Upper lobe of right lung (tissue), 1 donor: Measurements from ENCODE around the gene CEBPE. TPM values are rescaled to one million over a fixed set of nuclear protein-coding genes. Genes with fewer than 3 reads are reported as not detected.

Source experiments
- ATAC-seq: fragments of 200-7000 bp; cut with Tn5 transposase; one replicate; pipeline ENCODE4 v1.9.1; 2020; ENCODE audit warnings: mild to moderate bottlenecking, moderate library complexity
- DNase-seq: peaks from one replicate; pipeline ENCODE4 v3.0.0-alpha.2; 2020
- H3K27ac ChIP-seq: fragments of 200-600 bp; one replicate; pipeline ENCODE4 v1.8.0; 2022
- H3K27me3 ChIP-seq: fragments of 200-600 bp; one replicate; pipeline ENCODE4 v1.8.0; 2022; ENCODE audit warnings: mild to moderate bottlenecking
- H3K36me3 ChIP-seq: fragments of 200-600 bp; one replicate; pipeline ENCODE4 v1.8.0; 2022
- H3K4me1 ChIP-seq: fragments of 200-600 bp; one replicate; pipeline ENCODE4 v1.8.0; 2022
- H3K4me3 ChIP-seq: fragments of 200-600 bp; one replicate; pipeline ENCODE4 v1.8.0; 2022; ENCODE audit warnings: mild to moderate bottlenecking
- H3K9me3 ChIP-seq: fragments of 200-600 bp; one replicate; pipeline ENCODE4 v1.8.0; 2022
- intact Hi-C: fragments of 100-400 bp; cut with DNase I; formaldehyde crosslinking; loops from one replicate; pipeline ENCODE4 v1.11.0; 2022
- total RNA-seq: library from RNA; stranded (reverse); fragmentation: NEBNext Ultra II Directional; extraction: Animal tissue kit (Norgen Biotek cat#: 25700); gene quantifications from one replicate; pipeline ENCODE4 v1.2.1, GENCODE V29; 2021
- TF ChIP-seq, protein P1 (sequence below): fragments of 200-600 bp; IDR thresholded peaks from one replicate; pipeline ENCODE4 v1.8.0; 2022; ENCODE audit warnings: antibody characterized with exemption
- donor health status: DM: no; HTN: yes; CAD: no; lungs with severe emphysema.

Gene CEBPE
- total RNA-seq, 1 donor from 2014 or later, result not detected

DNA sequence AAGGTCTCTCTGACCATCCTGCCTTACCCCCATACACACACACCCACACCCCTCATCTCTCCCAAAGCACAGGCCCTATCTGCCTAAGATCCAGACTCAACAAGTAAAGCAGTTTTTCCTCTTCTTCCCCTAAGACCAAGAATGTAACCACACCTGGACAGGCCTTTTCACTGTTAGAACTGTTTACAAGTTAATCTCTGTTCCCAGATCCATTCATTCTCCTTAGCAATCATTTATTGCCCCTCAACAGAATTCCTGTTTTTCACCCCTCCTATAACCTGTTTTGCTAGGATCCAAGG is 12.4 kb downstream of the CEBPE start:
- intact Hi-C loops, result no loop called here
- Histone ChIP-seq H3K4me3 (no peak overlapping the region), H3K27ac (peak overlapping the region; percentile 19), H3K36me3 (no peaks in the 10 kb centered on the region), H3K9me3 (no peaks in the 10 kb centered on the region), H3K4me1 (no peaks in the 10 kb centered on the region), H3K27me3 (no peaks in the 10 kb centered on the region)
- TF ChIP-seq, protein P1, sequence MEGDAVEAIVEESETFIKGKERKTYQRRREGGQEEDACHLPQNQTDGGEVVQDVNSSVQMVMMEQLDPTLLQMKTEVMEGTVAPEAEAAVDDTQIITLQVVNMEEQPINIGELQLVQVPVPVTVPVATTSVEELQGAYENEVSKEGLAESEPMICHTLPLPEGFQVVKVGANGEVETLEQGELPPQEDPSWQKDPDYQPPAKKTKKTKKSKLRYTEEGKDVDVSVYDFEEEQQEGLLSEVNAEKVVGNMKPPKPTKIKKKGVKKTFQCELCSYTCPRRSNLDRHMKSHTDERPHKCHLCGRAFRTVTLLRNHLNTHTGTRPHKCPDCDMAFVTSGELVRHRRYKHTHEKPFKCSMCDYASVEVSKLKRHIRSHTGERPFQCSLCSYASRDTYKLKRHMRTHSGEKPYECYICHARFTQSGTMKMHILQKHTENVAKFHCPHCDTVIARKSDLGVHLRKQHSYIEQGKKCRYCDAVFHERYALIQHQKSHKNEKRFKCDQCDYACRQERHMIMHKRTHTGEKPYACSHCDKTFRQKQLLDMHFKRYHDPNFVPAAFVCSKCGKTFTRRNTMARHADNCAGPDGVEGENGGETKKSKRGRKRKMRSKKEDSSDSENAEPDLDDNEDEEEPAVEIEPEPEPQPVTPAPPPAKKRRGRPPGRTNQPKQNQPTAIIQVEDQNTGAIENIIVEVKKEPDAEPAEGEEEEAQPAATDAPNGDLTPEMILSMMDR, result no peak
- DNase-seq, result no peak
- ATAC-seq, result no peak

DNA sequence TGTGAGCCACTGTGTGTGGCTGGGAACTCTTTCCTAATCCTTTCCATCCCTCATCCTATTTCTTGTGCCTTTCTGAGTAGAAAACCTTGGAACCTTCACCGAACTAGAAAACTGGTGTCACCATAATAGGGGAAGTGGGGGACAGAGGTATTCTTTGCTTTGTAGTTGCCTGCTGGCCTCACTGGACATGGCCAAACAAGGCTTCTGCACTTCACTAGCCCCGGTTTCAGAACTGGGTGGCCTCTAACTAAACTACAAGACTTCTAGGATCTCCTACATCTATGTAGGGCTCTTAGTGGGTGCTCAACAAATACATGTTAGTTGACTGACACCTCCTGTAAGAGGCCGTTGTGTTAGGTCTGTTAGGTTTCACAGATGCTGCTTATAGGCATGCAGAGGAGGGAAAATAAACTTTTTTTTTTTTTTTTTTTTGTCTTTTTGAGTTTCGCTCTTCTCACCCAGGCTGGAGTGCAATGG is 13.7 kb downstream of the CEBPE start:
- Histone ChIP-seq H3K36me3 (no peaks in the 10 kb centered on the region), H3K27me3 (no peaks in the 10 kb centered on the region), H3K4me1 (no peaks in the 10 kb centered on the region), H3K4me3 (no peak overlapping the region), H3K9me3 (no peaks in the 10 kb centered on the region), H3K27ac (no peak overlapping the region)
- intact Hi-C loops, result no loop called here
- TF ChIP-seq, protein P1, result no peak
- DNase-seq, result no peak
- ATAC-seq, result no peak

DNA sequence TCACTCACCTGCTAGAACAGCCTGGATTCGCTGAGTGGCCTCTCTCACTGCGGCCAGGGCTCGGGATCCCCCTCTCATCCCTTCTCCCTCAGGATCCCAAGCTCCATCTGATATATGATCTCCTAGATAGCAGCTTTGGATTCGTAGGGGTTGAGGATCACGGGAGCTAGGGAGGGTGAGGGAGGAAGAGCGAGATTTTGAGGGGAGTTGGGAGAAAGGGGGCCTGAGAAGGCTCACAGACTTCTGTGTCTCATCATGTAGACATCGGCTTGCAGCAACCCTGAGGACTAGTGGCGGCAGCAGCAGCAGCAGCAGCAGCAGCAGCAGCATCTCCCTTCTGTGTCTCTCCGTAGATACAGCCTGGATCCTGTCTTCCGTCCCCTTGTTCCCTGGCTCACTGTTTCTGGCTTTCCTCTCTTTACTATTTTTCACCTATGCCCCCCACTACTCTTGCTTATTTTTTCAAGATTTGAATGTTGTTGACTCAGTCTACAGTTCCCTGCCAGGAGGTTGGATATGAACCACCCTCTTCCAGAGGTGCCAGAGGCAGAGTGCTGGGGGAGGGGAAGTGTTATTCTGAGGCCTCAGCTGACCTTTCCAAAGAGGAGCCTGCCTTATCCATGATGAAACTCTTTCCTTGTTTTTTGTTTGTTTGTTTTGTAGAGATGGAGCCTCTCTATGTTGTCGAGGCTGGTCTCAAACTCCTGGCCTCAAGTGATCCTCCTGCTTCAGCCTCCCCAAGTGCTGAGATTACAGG is 14.3 kb downstream of the CEBPE start, which contains the start of gene CIROP:
Gene CIROP (minus strand): TSS at position 399 of the 757 bp plus-strand sequence. CDS start 69 bp downstream, at position 330.
- intact Hi-C loops, result no loop called here
- no peak within 1 kb of the TSS for H3K4me3 ChIP-seq
- no peak within 1 kb of the TSS for H3K27ac ChIP-seq
- no peaks in the 10 kb centered on the region for H3K36me3 ChIP-seq
- H3K9me3 ChIP-seq, result no peaks in the 10 kb centered on the region
- DNase-seq (no peak), ATAC-seq (no peak)
- H3K4me1 ChIP-seq, result peaks cover 5% of the 10 kb centered on the region
- TF ChIP-seq, protein P1, result no peak
- H3K27me3 ChIP-seq, result no peaks in the 10 kb centered on the region

DNA sequence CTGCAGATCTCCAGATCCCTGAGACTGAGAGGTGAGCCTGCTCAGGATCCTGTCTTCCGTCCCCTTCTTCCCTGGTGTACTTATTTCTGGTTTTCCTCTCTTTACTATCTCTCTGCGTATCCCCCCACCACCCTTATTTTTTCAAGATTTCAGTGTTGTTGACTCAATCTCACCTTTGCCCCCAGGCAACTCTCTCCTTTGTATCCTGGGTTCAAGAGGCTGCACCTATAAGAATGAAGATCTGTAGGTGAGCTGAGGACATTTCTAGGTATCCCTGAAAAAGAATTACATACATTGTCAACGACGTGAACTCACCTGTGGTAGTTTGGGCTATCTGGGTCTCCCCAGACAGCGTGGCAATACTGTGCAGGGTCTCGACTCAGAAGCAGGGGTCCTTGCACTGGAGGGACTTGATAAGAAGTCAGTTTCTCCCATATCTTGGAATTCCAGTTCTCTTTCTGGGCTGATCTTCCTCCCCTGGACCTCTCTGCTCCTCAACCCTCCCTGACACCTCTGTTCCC is 14.9 kb downstream of the CEBPE start:
- intact Hi-C loops, result no loop called here
- TF ChIP-seq, protein P1, result no peak
- Histone ChIP-seq H3K4me3 (no peak overlapping the region), H3K27ac (no peak overlapping the region), H3K27me3 (no peaks in the 10 kb centered on the region), H3K36me3 (peaks cover 2% of the 10 kb centered on the region), H3K4me1 (peaks cover 10% of the 10 kb centered on the region), H3K9me3 (no peaks in the 10 kb centered on the region)
- ATAC-seq, result no peak
- no peak for DNase-seq

DNA sequence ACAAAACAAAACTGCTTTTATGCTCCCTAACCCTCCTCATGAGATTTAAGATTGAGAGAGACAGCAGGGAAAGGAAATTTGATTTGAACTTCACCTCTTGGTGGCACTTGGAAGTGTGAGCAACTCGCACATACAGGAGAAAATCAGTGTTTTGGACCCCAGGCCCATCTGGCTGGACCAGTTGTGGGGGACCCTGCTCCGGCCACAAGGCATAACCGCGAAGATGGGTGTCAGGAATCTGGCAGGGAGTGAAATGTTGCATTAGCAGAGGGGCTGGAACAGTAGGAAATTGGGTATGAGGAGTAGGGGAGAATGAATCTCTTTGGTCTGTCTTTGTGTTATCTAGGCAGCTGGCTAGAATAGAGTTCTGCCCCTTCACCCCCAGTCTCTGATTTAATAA is 15.5 kb downstream of the CEBPE start:
- intact Hi-C loops, result no loop called here
- DNase-seq, result no peak
- H3K36me3 ChIP-seq, result peaks cover 8% of the 10 kb centered on the region
- no peak for ATAC-seq
- H3K27me3 ChIP-seq, result no peaks in the 10 kb centered on the region
- TF ChIP-seq, protein P1, result no peak
- peaks cover 15% of the 10 kb centered on the region for H3K4me1 ChIP-seq
- H3K27ac ChIP-seq, result no peak overlapping the region
- no peaks in the 10 kb centered on the region for H3K9me3 ChIP-seq
- no peak overlapping the region for H3K4me3 ChIP-seq
